ENCODE results near the gene GNRH2.

GNRH2 gene

DNA sequence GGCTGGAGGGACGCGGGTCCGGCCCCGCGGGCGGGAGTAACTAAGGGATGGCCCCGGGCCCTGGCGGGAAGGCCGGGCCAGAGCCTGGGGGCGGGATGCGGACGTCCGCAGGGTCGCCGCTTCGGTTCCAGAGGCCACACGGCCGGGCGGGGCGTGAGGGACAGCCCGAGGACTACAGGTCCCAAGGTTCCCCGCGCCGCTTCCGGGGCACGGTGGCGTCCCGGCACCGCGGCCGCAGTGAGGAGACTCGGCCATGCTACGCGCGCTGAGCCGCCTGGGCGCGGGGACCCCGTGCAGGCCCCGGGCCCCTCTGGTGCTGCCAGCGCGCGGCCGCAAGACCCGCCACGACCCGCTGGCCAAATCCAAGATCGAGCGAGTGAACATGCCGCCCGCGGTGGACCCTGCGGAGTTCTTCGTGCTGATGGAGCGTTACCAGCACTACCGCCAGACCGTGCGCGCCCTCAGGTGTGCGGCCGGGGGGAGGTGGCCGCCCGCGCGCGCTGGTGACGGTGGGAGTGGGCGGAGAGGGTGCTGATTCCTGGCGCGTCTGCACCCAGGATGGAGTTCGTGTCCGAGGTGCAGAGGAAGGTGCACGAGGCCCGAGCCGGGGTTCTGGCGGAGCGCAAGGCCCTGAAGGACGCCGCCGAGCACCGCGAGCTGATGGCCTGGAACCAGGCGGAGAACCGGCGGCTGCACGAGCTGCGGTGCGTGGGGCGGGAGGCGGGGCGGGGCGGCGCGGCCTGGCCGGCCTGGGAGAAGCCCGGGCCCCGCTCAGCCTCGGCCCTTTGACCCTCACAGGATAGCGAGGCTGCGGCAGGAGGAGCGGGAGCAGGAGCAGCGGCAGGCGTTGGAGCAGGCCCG, 2.6 kb downstream of the GNRH2 start, which contains the start of gene MRPS26 (continued):
- TF ChIP-seq IKZF3 (tag by site-specific recombination; IDR thresholded peaks at IDR 0.05), result peak; percentile 55; the same call in 1 of the 2 replicates
- TF ChIP-seq, protein P1, sequence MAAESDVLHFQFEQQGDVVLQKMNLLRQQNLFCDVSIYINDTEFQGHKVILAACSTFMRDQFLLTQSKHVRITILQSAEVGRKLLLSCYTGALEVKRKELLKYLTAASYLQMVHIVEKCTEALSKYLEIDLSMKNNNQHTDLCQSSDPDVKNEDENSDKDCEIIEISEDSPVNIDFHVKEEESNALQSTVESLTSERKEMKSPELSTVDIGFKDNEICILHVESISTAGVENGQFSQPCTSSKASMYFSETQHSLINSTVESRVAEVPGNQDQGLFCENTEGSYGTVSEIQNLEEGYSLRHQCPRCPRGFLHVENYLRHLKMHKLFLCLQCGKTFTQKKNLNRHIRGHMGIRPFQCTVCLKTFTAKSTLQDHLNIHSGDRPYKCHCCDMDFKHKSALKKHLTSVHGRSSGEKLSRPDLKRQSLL (tag by site-specific recombination; IDR thresholded peaks at IDR 0.05), result 0 out of 2 replicates have a peak, but pooled peaks have one; percentile 11
- TF ChIP-seq, protein P2, sequence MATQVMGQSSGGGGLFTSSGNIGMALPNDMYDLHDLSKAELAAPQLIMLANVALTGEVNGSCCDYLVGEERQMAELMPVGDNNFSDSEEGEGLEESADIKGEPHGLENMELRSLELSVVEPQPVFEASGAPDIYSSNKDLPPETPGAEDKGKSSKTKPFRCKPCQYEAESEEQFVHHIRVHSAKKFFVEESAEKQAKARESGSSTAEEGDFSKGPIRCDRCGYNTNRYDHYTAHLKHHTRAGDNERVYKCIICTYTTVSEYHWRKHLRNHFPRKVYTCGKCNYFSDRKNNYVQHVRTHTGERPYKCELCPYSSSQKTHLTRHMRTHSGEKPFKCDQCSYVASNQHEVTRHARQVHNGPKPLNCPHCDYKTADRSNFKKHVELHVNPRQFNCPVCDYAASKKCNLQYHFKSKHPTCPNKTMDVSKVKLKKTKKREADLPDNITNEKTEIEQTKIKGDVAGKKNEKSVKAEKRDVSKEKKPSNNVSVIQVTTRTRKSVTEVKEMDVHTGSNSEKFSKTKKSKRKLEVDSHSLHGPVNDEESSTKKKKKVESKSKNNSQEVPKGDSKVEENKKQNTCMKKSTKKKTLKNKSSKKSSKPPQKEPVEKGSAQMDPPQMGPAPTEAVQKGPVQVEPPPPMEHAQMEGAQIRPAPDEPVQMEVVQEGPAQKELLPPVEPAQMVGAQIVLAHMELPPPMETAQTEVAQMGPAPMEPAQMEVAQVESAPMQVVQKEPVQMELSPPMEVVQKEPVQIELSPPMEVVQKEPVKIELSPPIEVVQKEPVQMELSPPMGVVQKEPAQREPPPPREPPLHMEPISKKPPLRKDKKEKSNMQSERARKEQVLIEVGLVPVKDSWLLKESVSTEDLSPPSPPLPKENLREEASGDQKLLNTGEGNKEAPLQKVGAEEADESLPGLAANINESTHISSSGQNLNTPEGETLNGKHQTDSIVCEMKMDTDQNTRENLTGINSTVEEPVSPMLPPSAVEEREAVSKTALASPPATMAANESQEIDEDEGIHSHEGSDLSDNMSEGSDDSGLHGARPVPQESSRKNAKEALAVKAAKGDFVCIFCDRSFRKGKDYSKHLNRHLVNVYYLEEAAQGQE (tag by site-specific recombination; IDR thresholded peaks at IDR 0.05), result 0 out of 2 replicates have a peak, but pooled peaks have one; percentile 4
- peak; percentile 90 for TF ChIP-seq GLIS2 (tag by site-specific recombination; IDR thresholded peaks at IDR 0.05)
- no peak for TF ChIP-seq ZNF560 (tag by site-specific recombination; IDR thresholded peaks at IDR 0.05; ENCODE audit: borderline replicate concordance)
- TF ChIP-seq ZNF830 (tag by site-specific recombination; IDR thresholded peaks at IDR 0.05; ENCODE audit: low read depth), result no peak
- peak; percentile 91 for TF ChIP-seq ZBTB7A (tag by site-specific recombination; IDR thresholded peaks at IDR 0.05; ENCODE audit: low read depth)
- TF ChIP-seq, protein P3, sequence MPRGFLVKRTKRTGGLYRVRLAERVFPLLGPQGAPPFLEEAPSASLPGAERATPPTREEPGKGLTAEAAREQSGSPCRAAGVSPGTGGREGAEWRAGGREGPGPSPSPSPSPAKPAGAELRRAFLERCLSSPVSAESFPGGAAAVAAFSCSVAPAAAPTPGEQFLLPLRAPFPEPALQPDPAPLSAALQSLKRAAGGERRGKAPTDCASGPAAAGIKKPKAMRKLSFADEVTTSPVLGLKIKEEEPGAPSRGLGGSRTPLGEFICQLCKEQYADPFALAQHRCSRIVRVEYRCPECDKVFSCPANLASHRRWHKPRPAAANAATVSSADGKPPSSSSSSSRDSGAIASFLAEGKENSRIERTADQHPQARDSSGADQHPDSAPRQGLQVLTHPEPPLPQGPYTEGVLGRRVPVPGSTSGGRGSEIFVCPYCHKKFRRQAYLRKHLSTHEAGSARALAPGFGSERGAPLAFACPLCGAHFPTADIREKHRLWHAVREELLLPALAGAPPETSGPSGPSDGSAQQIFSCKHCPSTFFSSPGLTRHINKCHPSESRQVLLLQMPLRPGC (tag by site-specific recombination; IDR thresholded peaks at IDR 0.05), result peak; percentile 57; the same call in 1 of the 2 replicates
- no peak for TF ChIP-seq MEIS1 (CRISPR knock-in tag; IDR thresholded peaks at IDR 0.05; ENCODE audit: borderline replicate concordance)
- TF ChIP-seq, protein P4, sequence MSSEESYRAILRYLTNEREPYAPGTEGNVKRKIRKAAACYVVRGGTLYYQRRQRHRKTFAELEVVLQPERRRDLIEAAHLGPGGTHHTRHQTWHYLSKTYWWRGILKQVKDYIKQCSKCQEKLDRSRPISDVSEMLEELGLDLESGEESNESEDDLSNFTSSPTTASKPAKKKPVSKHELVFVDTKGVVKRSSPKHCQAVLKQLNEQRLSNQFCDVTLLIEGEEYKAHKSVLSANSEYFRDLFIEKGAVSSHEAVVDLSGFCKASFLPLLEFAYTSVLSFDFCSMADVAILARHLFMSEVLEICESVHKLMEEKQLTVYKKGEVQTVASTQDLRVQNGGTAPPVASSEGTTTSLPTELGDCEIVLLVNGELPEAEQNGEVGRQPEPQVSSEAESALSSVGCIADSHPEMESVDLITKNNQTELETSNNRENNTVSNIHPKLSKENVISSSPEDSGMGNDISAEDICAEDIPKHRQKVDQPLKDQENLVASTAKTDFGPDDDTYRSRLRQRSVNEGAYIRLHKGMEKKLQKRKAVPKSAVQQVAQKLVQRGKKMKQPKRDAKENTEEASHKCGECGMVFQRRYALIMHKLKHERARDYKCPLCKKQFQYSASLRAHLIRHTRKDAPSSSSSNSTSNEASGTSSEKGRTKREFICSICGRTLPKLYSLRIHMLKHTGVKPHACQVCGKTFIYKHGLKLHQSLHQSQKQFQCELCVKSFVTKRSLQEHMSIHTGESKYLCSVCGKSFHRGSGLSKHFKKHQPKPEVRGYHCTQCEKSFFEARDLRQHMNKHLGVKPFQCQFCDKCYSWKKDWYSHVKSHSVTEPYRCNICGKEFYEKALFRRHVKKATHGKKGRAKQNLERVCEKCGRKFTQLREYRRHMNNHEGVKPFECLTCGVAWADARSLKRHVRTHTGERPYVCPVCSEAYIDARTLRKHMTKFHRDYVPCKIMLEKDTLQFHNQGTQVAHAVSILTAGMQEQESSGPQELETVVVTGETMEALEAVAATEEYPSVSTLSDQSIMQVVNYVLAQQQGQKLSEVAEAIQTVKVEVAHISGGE (tag by site-specific recombination; conservative IDR thresholded peaks at IDR 0.05; ENCODE audit: low read depth), result peak; percentile 85
- TF ChIP-seq, protein P5, sequence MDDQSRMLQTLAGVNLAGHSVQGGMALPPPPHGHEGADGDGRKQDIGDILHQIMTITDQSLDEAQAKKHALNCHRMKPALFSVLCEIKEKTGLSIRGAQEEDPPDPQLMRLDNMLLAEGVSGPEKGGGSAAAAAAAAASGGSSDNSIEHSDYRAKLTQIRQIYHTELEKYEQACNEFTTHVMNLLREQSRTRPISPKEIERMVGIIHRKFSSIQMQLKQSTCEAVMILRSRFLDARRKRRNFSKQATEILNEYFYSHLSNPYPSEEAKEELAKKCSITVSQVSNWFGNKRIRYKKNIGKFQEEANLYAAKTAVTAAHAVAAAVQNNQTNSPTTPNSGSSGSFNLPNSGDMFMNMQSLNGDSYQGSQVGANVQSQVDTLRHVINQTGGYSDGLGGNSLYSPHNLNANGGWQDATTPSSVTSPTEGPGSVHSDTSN (CRISPR knock-in tag; IDR thresholded peaks at IDR 0.05), result 0 out of 2 replicates have a peak, but pooled peaks have one; percentile 51
- TF ChIP-seq ZNF747 (tag by site-specific recombination; IDR thresholded peaks at IDR 0.05), result no peak
- TF ChIP-seq ZFHX2 (tag by site-specific recombination; conservative IDR thresholded peaks at IDR 0.05), result peak; percentile 92
- peak; percentile 48 for TF ChIP-seq KLF8 (tag by site-specific recombination; IDR thresholded peaks at IDR 0.05)
- peak; percentile 55; the same call in 1 of the 2 replicates for TF ChIP-seq ZNF600 (tag by site-specific recombination; IDR thresholded peaks at IDR 0.05)
- TF ChIP-seq, protein P6, sequence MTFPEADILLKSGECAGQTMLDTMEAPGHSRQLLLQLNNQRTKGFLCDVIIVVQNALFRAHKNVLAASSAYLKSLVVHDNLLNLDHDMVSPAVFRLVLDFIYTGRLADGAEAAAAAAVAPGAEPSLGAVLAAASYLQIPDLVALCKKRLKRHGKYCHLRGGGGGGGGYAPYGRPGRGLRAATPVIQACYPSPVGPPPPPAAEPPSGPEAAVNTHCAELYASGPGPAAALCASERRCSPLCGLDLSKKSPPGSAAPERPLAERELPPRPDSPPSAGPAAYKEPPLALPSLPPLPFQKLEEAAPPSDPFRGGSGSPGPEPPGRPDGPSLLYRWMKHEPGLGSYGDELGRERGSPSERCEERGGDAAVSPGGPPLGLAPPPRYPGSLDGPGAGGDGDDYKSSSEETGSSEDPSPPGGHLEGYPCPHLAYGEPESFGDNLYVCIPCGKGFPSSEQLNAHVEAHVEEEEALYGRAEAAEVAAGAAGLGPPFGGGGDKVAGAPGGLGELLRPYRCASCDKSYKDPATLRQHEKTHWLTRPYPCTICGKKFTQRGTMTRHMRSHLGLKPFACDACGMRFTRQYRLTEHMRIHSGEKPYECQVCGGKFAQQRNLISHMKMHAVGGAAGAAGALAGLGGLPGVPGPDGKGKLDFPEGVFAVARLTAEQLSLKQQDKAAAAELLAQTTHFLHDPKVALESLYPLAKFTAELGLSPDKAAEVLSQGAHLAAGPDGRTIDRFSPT (tag by site-specific recombination; IDR thresholded peaks at IDR 0.05), result no peak; the same call in 1 of the 2 replicates
- TF ChIP-seq, protein P7, sequence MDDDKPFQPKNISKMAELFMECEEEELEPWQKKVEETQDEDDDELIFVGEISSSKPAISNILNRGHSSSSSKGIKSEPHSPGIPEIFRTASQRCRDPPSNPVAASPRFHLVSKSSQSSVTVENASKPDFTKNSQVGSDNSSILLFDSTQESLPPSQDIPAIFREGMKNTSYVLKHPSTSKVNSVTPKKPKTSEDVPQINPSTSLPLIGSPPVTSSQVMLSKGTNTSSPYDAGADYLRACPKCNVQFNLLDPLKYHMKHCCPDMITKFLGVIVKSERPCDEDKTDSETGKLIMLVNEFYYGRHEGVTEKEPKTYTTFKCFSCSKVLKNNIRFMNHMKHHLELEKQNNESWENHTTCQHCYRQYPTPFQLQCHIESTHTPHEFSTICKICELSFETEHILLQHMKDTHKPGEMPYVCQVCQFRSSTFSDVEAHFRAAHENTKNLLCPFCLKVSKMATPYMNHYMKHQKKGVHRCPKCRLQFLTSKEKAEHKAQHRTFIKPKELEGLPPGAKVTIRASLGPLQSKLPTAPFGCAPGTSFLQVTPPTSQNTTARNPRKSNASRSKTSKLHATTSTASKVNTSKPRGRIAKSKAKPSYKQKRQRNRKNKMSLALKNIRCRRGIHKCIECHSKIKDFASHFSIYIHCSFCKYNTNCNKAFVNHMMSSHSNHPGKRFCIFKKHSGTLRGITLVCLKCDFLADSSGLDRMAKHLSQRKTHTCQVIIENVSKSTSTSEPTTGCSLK (tag by site-specific recombination; IDR thresholded peaks at IDR 0.05), result no peak
- 0 out of 2 replicates have a peak, but pooled peaks have one; percentile 40 for TF ChIP-seq ZNF24 (tag by site-specific recombination; IDR thresholded peaks at IDR 0.05)
- peak; percentile 17; the same call in 1 of the 2 replicates for TF ChIP-seq ZSCAN30 (tag by site-specific recombination; IDR thresholded peaks at IDR 0.05)
- 0 out of 2 replicates have a peak, but pooled peaks have one; percentile 52 for TF ChIP-seq ZBTB17 (tag by site-specific recombination; IDR thresholded peaks at IDR 0.05)
- peak; percentile 61 for TF ChIP-seq YY1 (tag by site-specific recombination; IDR thresholded peaks at IDR 0.05)
- TF ChIP-seq ZNF10 (tag by site-specific recombination; IDR thresholded peaks at IDR 0.05), result 0 out of 2 replicates have a peak, but pooled peaks have one; percentile 19

Measured in HEK293 (cell line).